Cardiac muscle cell (in vitro differentiated cells and primary cell): Measurements from ENCODE around the gene PSMB7. TPM values are rescaled to one million over a fixed set of nuclear protein-coding genes. Genes with fewer than 3 reads are reported as not detected.

Experiments
- DNase-seq, 2 donors: peaks; one replicate each; pipeline versions ENCODE4 v3.0.0 to v3.0.0-alpha.2; 2010 to 2017; ENCODE audit warnings: low read depth in 1 of 2, low spot score in 1 of 2
- H3K27ac ChIP-seq: fragments of 200-600 bp; sonication (generic); 2 replicates; pipeline ENCODE4 v1.5.1; 2016
- H3K27me3 ChIP-seq: fragments of 200-600 bp; sonication (generic); 2 replicates; pipeline ENCODE4 v1.6.0; 2016; ENCODE audit warnings: control low read depth
- H3K36me3 ChIP-seq: fragments of 200-600 bp; sonication (generic); 2 replicates; pipeline ENCODE4 v1.5.1; 2016; ENCODE audit warnings: control low read depth
- H3K4me1 ChIP-seq: fragments of 200-600 bp; sonication (generic); 2 replicates; pipeline ENCODE4 v1.8.1; 2017; ENCODE audit warnings: low read depth, mild to moderate bottlenecking, mixed run types
- H3K4me3 ChIP-seq: fragments of 200-600 bp; sonication (generic); 2 replicates; pipeline ENCODE4 v1.5.1; 2016; ENCODE audit warnings: mild to moderate bottlenecking
- H3K9me3 ChIP-seq: fragments of 200-600 bp; sonication (generic); 2 replicates; pipeline ENCODE4 v1.5.1; 2017; ENCODE audit warnings: low read depth, mild to moderate bottlenecking, control low read depth
- CTCF ChIP-seq: IDR thresholded peaks from 2 replicates; pipeline ENCODE4 v1.5.1; 2012; ENCODE audit warnings: low read depth, mild to moderate bottlenecking, low read length
- polyA plus RNA-seq: library from polyadenylated mRNA; unstranded; fragments of >200 nt; fragmentation: Nextera tagmentation; extraction: Ambion mirVana; gene quantifications from 2 replicates; pipeline ENCODE4 v1.2.1, GENCODE V29; 2016
- total RNA-seq: library from RNA; depleted of rRNA; stranded (reverse); fragments of >200 nt; gene quantifications from 2 replicates; pipeline ENCODE4 v1.2.3, GENCODE V29; 2016

Gene PSMB7
- total and polyA plus RNA-seq, 2 experiments from 2014 or later: 160 to 282 TPM

- no peak overlapping the region for H3K27ac ChIP-seq
- H3K4me3 ChIP-seq: no peak overlapping the region
- H3K4me1 ChIP-seq: no peaks in the 10 kb centered on the region
- DNase-seq: no peak
- no peaks in the 10 kb centered on the region for H3K9me3 ChIP-seq
- H3K36me3 ChIP-seq: no peaks in the 10 kb centered on the region
- TF ChIP-seq CTCF: no peak
- H3K27me3 ChIP-seq: no peaks in the 10 kb centered on the region
These were observed 101.3 kb downstream of the PSMB7 start for GRCh38 chr9:124313940-124314339.

- Histone ChIP-seq H3K4me1 (no peaks in the 10 kb centered on the region), H3K9me3 (no peaks in the 10 kb centered on the region), H3K4me3 (no peak overlapping the region), H3K27me3 (no peaks in the 10 kb centered on the region), H3K36me3 (no peaks in the 10 kb centered on the region), H3K27ac (no peak overlapping the region)
- no peak for TF ChIP-seq CTCF
- no peak for DNase-seq
These were observed 102.7 kb downstream of the PSMB7 start for GRCh38 chr9:124312290-124313265.

- no peak for DNase-seq
- H3K27ac ChIP-seq: no peak overlapping the region
- H3K27me3 ChIP-seq: no peaks in the 10 kb centered on the region
- H3K36me3 ChIP-seq: no peaks in the 10 kb centered on the region
- TF ChIP-seq CTCF: no peak
- H3K4me1 ChIP-seq: no peaks in the 10 kb centered on the region
- no peaks in the 10 kb centered on the region for H3K9me3 ChIP-seq
- no peak overlapping the region for H3K4me3 ChIP-seq
These were observed 104.0 kb downstream of the PSMB7 start for GRCh38 chr9:124311283-124311682.

- no peak overlapping the region for H3K27ac ChIP-seq
- no peaks in the 10 kb centered on the region for H3K4me1 ChIP-seq
- no peak for TF ChIP-seq CTCF
- H3K36me3 ChIP-seq: no peaks in the 10 kb centered on the region
- DNase-seq: peak in 1 of 2 donors; percentile 91
- H3K27me3 ChIP-seq: no peaks in the 10 kb centered on the region
- H3K4me3 ChIP-seq: no peak overlapping the region
- no peaks in the 10 kb centered on the region for H3K9me3 ChIP-seq
These were observed 105.6 kb downstream of the PSMB7 start for GRCh38 chr9:124309667-124310084.

GRCh38 chr9:124308606-124309491 lies 106.4 kb downstream of the PSMB7 start:
- Histone ChIP-seq H3K9me3 (no peaks in the 10 kb centered on the region), H3K36me3 (no peaks in the 10 kb centered on the region), H3K4me1 (no peaks in the 10 kb centered on the region), H3K27ac (no peak overlapping the region), H3K4me3 (no peak overlapping the region), H3K27me3 (no peaks in the 10 kb centered on the region)
- DNase-seq: no peak
- TF ChIP-seq CTCF: no peak
